GM12873 (cell line): ENCODE data around the gene SPPL2C.

Experiments
- CTCF ChIP-seq: IDR thresholded peaks from 2 replicates; pipeline ENCODE4 v1.5.1; 2012; ENCODE audit warnings: low read depth, mild to moderate bottlenecking, moderate library complexity, low read length, control low read depth; ENCODE audit not compliant: insufficient read depth; ENCODE audit errors: missing control alignments

SPPL2C gene

GRCh38 chr17:45821147-45821546, 23.5 kb upstream of the SPPL2C start:
- no peak for TF ChIP-seq CTCF

- no peak for TF ChIP-seq CTCF
Observed at GRCh38 chr17:45823598-45823997, 21.1 kb upstream of the SPPL2C start.

GRCh38 chr17:45824475-45824874, 20.2 kb upstream of the SPPL2C start:
- no peak for TF ChIP-seq CTCF

GRCh38 chr17:45824901-45825492, 19.7 kb upstream of the SPPL2C start:
- no peak for TF ChIP-seq CTCF

GRCh38 chr17:45825792-45826191, 18.9 kb upstream of the SPPL2C start:
- no peak for TF ChIP-seq CTCF

- TF ChIP-seq CTCF, result no peak
Observed at GRCh38 chr17:45826919-45827588, 17.6 kb upstream of the SPPL2C start.

- TF ChIP-seq CTCF, result no peak
Observed at GRCh38 chr17:45828171-45828570, 16.5 kb upstream of the SPPL2C start.
